MM.1S (cell line): Measurements from ENCODE around the gene ADGRL1.
"Not testable (repeated sequence)": the region's sequence is repeated elsewhere in the genome, so short reads cannot be mapped to it uniquely, and the experiment has no call there.

Experiments
- CTCF ChIP-seq: fragments of 300-600 bp; sonication (generic); IDR thresholded peaks from 2 replicates; pipeline ENCODE4 v1.5.1; 2016; ENCODE audit warnings: antibody characterized with exemption, low read length, mixed read lengths
- EZH2 ChIP-seq: fragments of 300-600 bp; sonication (generic); optimal IDR thresholded peaks from 2 replicates; pipeline ENCODE3; 2017; ENCODE audit warnings: low read depth, mild to moderate bottlenecking, antibody characterized with exemption, low read length, mixed read lengths
- EZH2phosphoT487 ChIP-seq: fragments of 300-600 bp; sonication (generic); IDR thresholded peaks from 2 replicates; pipeline ENCODE4 v1.6.1; 2018; ENCODE audit warnings: antibody characterized with exemption, low read length

DNA sequence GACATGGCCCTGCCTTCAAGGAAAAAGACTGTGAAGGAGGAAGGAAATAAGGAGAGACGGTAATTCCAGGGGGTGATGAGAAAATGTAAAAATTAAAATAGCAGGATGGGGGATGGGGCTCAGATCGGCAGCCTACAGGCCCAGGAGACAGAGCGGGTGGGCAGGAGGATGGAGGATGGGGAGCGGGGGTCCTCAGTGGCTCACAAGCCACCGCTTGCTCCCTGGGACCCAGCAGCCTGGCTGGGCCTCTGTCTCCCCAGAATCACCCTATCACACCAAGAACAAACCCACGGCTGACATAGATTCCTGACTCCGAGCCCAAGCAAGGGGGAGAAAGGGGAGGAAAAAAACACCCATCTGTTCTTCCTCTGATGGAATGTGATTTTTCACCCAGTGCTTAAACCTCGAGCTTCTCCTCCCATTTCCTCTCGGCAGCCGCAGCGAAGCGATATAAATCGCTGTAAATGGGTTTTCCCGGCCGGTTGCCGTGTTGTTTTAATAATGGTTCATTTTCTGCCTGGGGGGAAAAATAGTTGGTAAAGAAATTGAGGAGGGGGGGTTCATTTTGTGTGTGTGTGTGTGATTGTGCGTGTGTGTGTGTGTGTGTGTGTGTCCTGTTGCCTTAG lies 22.6 kb upstream of the ADGRL1 start:
- TF ChIP-seq CTCF, EZH2, EZH2phosphoT487: not testable (repeated sequence)
